Ishikawa (cell line): Measurements from ENCODE around the gene MIDN.

Experiments
- CEBPB ChIP-seq: IDR thresholded peaks from 2 replicates; pipeline ENCODE4 v1.6.1; 2012
- EGR1 ChIP-seq: IDR thresholded peaks from 2 replicates; pipeline ENCODE4 v1.6.1; 2012
- MAX ChIP-seq: IDR thresholded peaks from 2 replicates; pipeline ENCODE4 v1.6.1; 2012
- RAD21 ChIP-seq: IDR thresholded peaks from 2 replicates; pipeline ENCODE4 v1.6.1; 2012; ENCODE audit warnings: low read depth
- REST ChIP-seq: IDR thresholded peaks from 2 replicates; pipeline ENCODE4 v1.6.1; 2012; ENCODE audit warnings: low read depth, mild to moderate bottlenecking
- TAF1 ChIP-seq: IDR thresholded peaks from 2 replicates; pipeline ENCODE4 v1.6.1; 2012; ENCODE audit warnings: low read depth, mild to moderate bottlenecking
- TEAD4 ChIP-seq: IDR thresholded peaks from 2 replicates; pipeline ENCODE4 v1.6.1; 2012

- TF ChIP-seq MAX (no peak), TAF1 (no peak), CEBPB (no peak; the same call in 1 of the 2 replicates), TEAD4 (no peak), EGR1 (no peak), RAD21 (no peak), REST (no peak)
Measured at GRCh38 chr19:1265615-1266128, 17.3 kb downstream of the MIDN start.
